HG03097 (cell line): Measurements from ENCODE around the gene NEK6.
A peak's percentile ranks its signal among the peaks of the same experiment; 100 is the strongest.

ENCODE experiments used
- ATAC-seq: cut with Tn5 transposase; IDR thresholded peaks from one replicate; pipeline ENCODE4 v1.9.1; 2021; ENCODE audit not compliant: unreplicated experiment, low FRiP score

Gene NEK6

GRCh38 chr9:124274738-124275137 is 17.0 kb downstream of the NEK6 start:
- no peak for ATAC-seq

DNA sequence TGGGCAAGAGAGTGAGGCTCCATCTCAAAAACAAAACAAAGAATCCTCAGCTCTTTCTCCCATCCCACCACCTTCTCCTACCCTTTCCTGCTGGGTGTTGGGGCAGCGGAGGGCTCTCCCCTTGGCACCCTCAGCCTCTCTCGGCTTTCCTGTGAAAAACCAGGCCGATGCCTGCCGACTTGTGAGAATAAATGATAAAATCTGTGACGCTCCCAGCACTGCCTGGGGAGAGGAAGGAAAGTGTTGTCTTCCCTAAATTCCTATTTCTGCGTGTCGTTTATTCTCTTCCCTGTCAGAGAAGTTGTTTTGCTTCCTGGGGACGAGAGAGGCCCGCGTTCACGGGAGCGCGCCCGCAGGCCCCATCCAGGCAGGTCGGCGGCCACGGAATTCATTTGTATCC is 19.7 kb downstream of the NEK6 start:
- ATAC-seq = no peak

DNA sequence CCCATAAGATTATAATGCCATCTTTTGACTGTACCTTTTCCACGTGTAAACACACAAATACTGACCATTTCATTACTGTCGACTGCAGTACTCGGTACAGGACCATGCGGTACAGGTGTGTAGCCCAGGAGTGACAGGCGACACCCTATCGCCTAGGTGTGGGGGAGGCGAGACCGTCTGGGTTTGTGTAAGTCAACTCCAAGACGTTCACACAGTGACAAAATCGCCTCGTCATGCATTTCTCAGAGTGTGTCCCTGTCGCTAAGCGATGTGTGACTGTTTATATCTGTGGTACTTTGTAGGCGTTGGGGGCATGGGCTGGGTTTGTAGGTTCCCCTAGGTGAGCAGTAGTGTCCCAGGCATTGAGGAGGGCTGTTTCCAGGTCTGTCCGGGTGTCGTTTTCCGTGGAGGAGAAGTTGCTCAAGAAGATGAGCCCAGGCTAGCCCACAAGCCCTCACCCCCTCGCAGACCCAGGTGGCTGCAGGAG is 20.3 kb downstream of the NEK6 start:
- no peak for ATAC-seq

GRCh38 chr9:124279531-124280175 is 21.9 kb downstream of the NEK6 start:
- no peak for ATAC-seq

GRCh38 chr9:124280176-124280691 is 22.5 kb downstream of the NEK6 start:
- ATAC-seq = no peak

DNA sequence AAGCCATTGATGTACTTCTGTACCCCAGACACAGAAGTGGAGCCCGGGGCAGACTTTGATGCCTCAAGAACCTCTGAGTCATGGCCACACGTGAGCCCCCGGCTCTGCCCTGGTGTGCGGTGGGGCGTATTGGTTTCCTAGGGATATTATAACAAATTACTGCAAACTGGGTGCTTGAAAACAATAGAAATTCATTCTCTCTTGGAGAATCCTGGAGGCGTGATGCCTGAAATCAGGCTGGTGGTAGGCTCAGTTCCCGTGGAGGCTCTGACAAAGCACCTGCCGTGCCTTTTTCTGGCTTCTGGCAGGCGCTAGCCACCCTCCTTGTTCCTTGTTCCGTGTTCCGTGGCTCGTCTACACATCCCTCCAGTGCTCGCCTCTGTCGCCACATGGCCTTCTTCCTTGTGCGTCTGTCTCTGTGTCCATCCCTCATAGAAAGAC is 24.2 kb downstream of the NEK6 start:
- ATAC-seq = no peak

DNA sequence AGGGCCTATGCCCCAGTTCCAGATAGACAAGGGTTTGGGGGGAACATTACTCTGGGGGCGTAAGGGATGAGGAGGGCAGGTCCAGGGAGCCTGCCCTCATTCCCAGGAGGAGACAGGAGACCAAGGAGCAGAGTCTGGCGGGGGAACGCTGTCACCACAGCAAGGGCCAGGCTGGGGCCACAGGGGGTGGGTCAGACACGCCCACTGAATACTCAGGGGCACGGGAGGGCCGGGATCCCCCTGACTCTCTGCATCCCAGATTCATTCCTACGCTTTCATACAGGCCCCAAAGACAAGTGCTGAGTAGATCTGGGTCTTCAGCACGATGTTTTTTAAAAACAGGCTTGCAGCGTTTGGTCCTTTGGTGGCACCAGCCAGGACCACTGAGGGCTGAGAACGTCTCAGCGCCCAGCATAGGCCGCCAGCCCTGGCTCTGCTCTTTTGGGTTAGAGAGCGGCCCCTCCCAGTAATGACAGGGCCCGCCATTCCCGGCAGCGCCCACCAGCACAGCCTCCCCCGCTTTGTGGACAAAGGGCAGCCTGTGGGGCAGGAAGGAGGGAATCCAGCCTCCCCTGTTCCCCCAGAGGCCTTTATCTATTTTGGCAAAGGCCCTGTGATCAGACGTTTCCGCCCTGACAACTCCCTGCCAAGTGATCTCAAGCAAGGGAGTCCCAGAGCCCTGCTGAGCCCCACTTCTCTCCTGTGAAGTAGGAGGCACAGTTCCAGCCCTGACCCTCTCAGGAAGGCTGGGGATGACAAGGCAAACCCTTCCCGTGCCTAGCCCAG is 24.9 kb downstream of the NEK6 start:
- ATAC-seq = no peak

DNA sequence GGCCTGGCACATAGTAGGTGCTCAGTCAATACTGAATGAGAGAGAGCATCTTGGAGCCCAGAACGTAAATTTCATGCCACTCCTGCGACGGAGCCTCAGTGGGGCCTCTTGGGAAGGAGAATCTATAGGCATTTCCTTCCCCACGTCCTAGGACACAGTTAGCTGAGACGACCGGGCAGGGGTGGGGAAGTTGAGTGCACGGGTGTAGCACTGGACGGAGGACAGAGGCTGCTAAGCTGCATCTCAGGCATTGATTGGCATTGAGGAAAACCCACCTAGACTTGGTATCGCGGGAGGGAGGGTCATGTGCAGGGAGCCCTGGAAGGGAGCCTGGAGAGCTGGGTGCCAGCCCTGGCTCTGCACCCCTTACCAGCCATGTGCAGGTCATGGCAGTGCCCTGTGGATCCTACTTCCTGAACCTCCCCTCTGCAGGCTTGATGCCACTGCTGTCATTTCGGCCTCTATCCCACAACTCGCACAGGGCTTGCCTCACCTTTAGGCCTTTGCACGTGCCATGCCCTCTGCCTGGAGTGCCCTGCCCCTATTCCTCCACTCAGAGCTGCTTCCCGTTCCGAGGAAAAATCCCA is 25.6 kb downstream of the NEK6 start:
- ATAC-seq = no peak

GRCh38 chr9:124284237-124284831 is 26.6 kb downstream of the NEK6 start:
- ATAC-seq = no peak

DNA sequence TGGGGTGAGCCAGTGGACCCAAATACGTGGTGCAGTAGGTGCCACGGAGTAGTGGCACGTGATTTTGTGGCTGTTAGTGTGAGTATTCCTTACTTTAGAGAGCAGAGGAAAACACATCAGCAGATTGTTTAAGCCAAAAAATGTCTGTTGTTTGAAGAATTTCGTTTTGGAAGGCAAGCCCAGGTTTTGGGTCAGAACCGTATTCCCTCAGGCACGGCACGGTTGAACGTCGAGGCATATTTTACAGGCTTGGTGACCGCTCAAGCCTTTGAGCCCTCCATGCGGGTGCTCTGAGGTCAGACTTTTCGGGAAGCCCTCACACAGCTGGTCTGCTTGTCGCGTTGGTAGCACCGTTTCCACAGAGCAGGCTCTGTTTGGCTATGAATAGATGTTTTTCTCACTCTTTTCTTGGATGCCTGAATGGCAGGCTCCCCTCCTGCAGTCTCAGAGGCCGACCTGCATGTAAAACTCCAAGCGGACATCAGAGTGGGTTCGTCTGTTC is 27.2 kb downstream of the NEK6 start:
- ATAC-seq = no peak

- ATAC-seq = no peak
Observed at GRCh38 chr9:124285490-124285889, 27.7 kb downstream of the NEK6 start.

- peak; percentile 15 for ATAC-seq
Observed at GRCh38 chr9:124285903-124286291, 28.1 kb downstream of the NEK6 start.

GRCh38 chr9:124286292-124286931 is 28.7 kb downstream of the NEK6 start:
- peak; percentile 36 for ATAC-seq

DNA sequence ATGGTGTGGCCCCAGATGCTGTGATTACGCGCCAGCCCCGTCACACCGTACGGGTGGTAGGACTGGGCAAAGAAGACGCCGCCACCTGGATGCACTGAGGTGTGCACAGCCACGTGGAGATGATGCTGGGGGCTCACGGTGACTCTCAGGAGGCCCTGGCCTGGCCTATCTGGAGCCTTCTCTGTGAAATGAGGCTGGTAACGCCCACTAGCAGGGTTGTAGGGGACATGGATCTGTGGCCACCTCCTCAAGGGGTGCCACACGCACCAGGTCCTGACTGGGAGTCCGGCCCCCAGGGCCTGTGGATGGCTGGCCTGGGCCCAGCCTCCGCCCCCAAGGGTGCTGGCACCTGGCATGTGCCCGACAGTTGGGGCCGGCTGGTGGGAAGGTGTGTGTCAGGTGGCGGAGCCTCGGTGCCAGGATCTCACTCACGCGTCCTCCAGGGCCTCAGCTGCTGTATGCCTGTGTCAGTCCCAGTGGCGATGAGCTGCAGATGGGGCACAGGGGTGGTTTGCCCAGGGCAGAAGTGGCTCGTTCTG is 32.4 kb downstream of the NEK6 start:
- ATAC-seq = no peak

- ATAC-seq = no peak
Observed at GRCh38 chr9:124290743-124291554, 33.2 kb downstream of the NEK6 start.

- peak; percentile 36 for ATAC-seq
Observed at GRCh38 chr9:124291801-124292396, 34.1 kb downstream of the NEK6 start.

DNA sequence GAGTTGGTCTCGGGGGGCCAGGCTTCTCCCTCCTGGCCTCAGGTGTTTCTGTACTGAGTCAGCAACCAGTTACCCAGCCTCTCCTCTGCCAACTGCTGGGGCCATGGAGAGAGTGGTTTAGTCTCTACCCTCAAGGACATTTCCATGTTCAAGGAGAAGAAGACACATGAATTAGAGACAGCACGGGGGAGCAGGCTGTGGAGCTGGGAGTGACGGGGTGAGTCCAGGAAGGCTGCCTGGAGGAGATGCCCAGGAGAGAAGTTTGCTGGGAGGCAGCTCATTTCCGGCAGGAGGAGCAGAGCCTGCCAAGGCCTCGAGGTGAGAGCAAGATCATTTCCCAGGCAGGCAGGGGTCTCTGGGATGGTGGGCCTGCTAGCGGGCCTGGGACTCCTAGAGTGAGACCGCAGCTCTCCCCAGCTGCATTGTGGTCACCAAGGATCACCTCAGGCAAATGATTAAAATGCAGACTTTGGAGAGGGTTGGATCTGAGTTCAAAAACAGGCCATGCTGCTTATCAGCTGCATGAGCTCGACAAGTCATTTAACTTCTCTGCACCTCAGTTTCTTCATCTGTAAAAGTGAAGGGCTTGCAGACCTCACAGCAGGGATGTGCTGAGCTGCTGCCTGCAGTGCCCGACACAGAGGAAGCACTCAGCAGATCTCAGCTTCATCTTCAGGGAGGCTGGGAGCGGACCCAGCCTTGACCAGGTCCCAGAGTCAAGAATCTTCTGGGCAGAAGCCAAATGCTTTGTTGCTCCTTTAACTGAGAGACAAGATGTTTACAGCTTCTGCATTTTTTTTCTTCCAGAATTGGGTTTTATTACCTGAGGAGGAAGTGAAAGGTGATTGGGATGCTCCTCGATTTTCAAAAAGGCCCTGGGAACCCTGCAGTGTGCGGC is 35.2 kb downstream of the NEK6 start:
- ATAC-seq = no peak
